H1 (cell line): ENCODE data around the gene NPC1L1. TPM values are rescaled to one million over a fixed set of nuclear protein-coding genes. Genes with fewer than 3 reads are reported as not detected.

ENCODE experiments used
- HDAC6 ChIP-seq: IDR thresholded peaks from one replicate; pipeline ENCODE4 v1.7.1; 2012; ENCODE audit warnings: low read depth, mild to moderate bottlenecking, inconsistent platforms, low read length, moderate library complexity
- RBBP5 ChIP-seq: IDR thresholded peaks from 2 replicates; pipeline ENCODE4 v1.7.1; 2012; ENCODE audit warnings: low read depth, mild to moderate bottlenecking, inconsistent platforms, low read length, moderate library complexity, borderline replicate concordance
- SAP30 ChIP-seq: fragments of 300-600 bp; sonication (generic); IDR thresholded peaks from 2 replicates; pipeline ENCODE4 v1.7.1; 2012; ENCODE audit warnings: low read length, moderate library complexity, mild to moderate bottlenecking, inconsistent platforms; ENCODE audit not compliant: insufficient read depth, insufficient replicate concordance
- polyA plus RNA-seq, 7 experiments: library from polyadenylated mRNA; depleted of rRNA in 3 of 7; stranded (reverse) in 5 of 7; unstranded in 2 of 7; fragments of >200 nt in 5 of 7; fragments of 200-250 nt in 2 of 7; gene quantifications; 1 replicate in 5 of 7; 2 replicates in 1 of 7; 4 replicates in 1 of 7; pipeline versions ENCODE4 v1.2.1 to v1.2.3, GENCODE V29; 2011 to 2013; ENCODE audit warnings: missing spikeins in 2 of 7, mixed read lengths in 2 of 7
- total RNA-seq: library from RNA; stranded (reverse); fragmentation: NEBNext Ultra II Directional; extraction: Animal tissue kit (Norgen Biotek cat#: 25700); gene quantifications from 2 replicates; pipeline ENCODE4 v1.2.1, GENCODE V29; 2021

Gene NPC1L1
- total and polyA plus RNA-seq, 2 of the 8 experiments (the other 6 are each of a cell fraction or from before 2014, with no cell fraction given), result 0.06 to 0.21 TPM

- no peak for TF ChIP-seq SAP30
- TF ChIP-seq RBBP5, result no peak
- TF ChIP-seq HDAC6, result no peak
Measured at GRCh38 chr7:44557485-44557884, 16.4 kb upstream of the NPC1L1 start (continued).
